A673 (cell line): ENCODE measurements around the gene FGF14.

Experiments
- EZH2 ChIP-seq: fragments of 200-600 bp; sonication (generic); IDR thresholded peaks from 2 replicates; pipeline ENCODE4 v1.6.1; 2017; ENCODE audit warnings: borderline replicate concordance, low read depth, mild to moderate bottlenecking, mixed read lengths, antibody characterized with exemption, low read length; ENCODE audit not compliant: poor library complexity, severe bottlenecking
- TF ChIP-seq, protein P1 (sequence below): fragments of 300-800, 200-600 bp; sonication (generic); conservative IDR thresholded peaks from 2 replicates; pipeline ENCODE4 v1.5.1; 2017; ENCODE audit warnings: low read depth, mild to moderate bottlenecking, antibody characterized with exemption, low read length, moderate library complexity, mixed read lengths

DNA sequence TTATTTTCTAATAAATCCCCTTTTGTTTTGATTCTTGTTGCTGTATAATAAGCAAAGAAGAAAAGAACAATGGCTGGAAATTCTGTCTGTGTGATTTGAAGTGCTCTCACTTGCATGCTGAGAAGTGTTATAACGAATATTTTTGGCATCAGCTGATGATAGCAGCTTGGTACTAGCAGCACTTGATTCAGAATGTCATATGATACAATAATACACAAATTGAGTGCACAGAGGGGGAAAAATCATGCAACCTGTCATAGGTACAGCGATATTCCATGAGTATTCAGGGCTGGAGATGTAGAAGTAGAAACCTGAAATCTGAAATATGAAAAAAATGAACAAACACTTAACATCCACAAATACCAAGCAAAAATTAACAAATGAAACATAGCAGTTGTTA, 108.1 kb downstream of the FGF14 start:
- TF ChIP-seq, protein P1, sequence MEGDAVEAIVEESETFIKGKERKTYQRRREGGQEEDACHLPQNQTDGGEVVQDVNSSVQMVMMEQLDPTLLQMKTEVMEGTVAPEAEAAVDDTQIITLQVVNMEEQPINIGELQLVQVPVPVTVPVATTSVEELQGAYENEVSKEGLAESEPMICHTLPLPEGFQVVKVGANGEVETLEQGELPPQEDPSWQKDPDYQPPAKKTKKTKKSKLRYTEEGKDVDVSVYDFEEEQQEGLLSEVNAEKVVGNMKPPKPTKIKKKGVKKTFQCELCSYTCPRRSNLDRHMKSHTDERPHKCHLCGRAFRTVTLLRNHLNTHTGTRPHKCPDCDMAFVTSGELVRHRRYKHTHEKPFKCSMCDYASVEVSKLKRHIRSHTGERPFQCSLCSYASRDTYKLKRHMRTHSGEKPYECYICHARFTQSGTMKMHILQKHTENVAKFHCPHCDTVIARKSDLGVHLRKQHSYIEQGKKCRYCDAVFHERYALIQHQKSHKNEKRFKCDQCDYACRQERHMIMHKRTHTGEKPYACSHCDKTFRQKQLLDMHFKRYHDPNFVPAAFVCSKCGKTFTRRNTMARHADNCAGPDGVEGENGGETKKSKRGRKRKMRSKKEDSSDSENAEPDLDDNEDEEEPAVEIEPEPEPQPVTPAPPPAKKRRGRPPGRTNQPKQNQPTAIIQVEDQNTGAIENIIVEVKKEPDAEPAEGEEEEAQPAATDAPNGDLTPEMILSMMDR: no peak
- TF ChIP-seq EZH2: no peak
